Measurements from ENCODE around the gene HELLS. TPM values are rescaled to one million over a fixed set of nuclear protein-coding genes. Genes with fewer than 3 reads are reported as not detected.

The HELLS gene
- total RNA-seq = 1 to 10 TPM; 3.5 to 4.9 TPM

GRCh38 chr10:94545391-94546048 is at the start of gene HELLS:
HELLS (plus strand) TSS chr10:94545788; CDS start chr10:94545922, 134 bp downstream.
- no peak for TF ChIP-seq CTCF (IDR thresholded peaks at IDR 0.05)
- no peaks in the 10 kb centered on the region for H3K9me3 ChIP-seq
- peak; percentile 12 for DNase-seq (ENCODE audit: low spot score)

GRCh38 chr10:94496010-94496409 is 49.6 kb upstream of the HELLS start:
- H3K9me3 ChIP-seq = no peaks in the 10 kb centered on the region
- no peak overlapping the region for H3K27ac ChIP-seq
- no peaks in the 10 kb centered on the region for H3K36me3 ChIP-seq
- H3K4me3 ChIP-seq = no peak overlapping the region
- no peaks in the 10 kb centered on the region for H3K4me1 ChIP-seq (ENCODE audit: control insufficient read depth in 1 of 2, low read depth in 2 of 2)
- TF ChIP-seq CTCF (IDR thresholded peaks at IDR 0.05) = no peak
- DNase-seq (ENCODE audit: low spot score) (no peak), ATAC-seq (ENCODE audit: insufficient number of reproducible peaks, low FRiP score, low read depth) (no peak)
- no peaks in the 10 kb centered on the region for H3K27me3 ChIP-seq (replicated peaks; ENCODE audit: insufficient read depth)

More at GRCh38 chr10:94545391-94546048, at the start of gene HELLS:
- H3K4me3 ChIP-seq = peak within 1 kb of the TSS; percentile 82
- peaks cover 7 to 9% of the 10 kb centered on the region in 2 donors for H3K4me1 ChIP-seq (ENCODE audit: control insufficient read depth in 1 of 2, low read depth in 2 of 2)
- H3K27me3 ChIP-seq (replicated peaks; ENCODE audit: insufficient read depth) = no peaks in the 10 kb centered on the region
- H3K27ac ChIP-seq = peak within 1 kb of the TSS; percentile 49 to 71
- H3K36me3 ChIP-seq = no peaks in the 10 kb centered on the region
- ATAC-seq (ENCODE audit: insufficient number of reproducible peaks, low FRiP score, low read depth) = peak; percentile 59

- TF ChIP-seq CTCF (IDR thresholded peaks at IDR 0.05) = no peak
- Histone ChIP-seq H3K4me1 (ENCODE audit: control insufficient read depth in 1 of 2, low read depth in 2 of 2) (no peaks in the 10 kb centered on the region), H3K9me3 (no peaks in the 10 kb centered on the region), H3K27me3 (replicated peaks; ENCODE audit: insufficient read depth) (no peaks in the 10 kb centered on the region), H3K4me3 (no peak overlapping the region), H3K27ac (no peak overlapping the region), H3K36me3 (no peaks in the 10 kb centered on the region)
- ATAC-seq (ENCODE audit: insufficient number of reproducible peaks, low FRiP score, low read depth) (no peak), DNase-seq (ENCODE audit: low spot score) (no peak)
These were observed 48.9 kb upstream of the HELLS start for GRCh38 chr10:94496646-94497045.

GRCh38 chr10:94500063-94500462 is 45.5 kb upstream of the HELLS start:
- Histone ChIP-seq H3K9me3 (no peaks in the 10 kb centered on the region), H3K36me3 (no peaks in the 10 kb centered on the region), H3K27me3 (replicated peaks; ENCODE audit: insufficient read depth) (no peaks in the 10 kb centered on the region), H3K4me1 (ENCODE audit: control insufficient read depth in 1 of 2, low read depth in 2 of 2) (no peaks in the 10 kb centered on the region), H3K27ac (no peak overlapping the region), H3K4me3 (no peak overlapping the region)
- DNase-seq (ENCODE audit: low spot score) (no peak), ATAC-seq (ENCODE audit: insufficient number of reproducible peaks, low FRiP score, low read depth) (no peak)
- TF ChIP-seq CTCF (IDR thresholded peaks at IDR 0.05) = no peak

- no peak overlapping the region for H3K4me3 ChIP-seq
- DNase-seq (ENCODE audit: low spot score) = no peak
- H3K27ac ChIP-seq = no peak overlapping the region
- H3K36me3 ChIP-seq = peaks cover 4% of the 10 kb centered on the region
- H3K4me1 ChIP-seq (ENCODE audit: control insufficient read depth in 1 of 2, low read depth in 2 of 2) = no peaks in the 10 kb centered on the region
- no peaks in the 10 kb centered on the region for H3K27me3 ChIP-seq (replicated peaks; ENCODE audit: insufficient read depth)
- H3K9me3 ChIP-seq = no peaks in the 10 kb centered on the region
- TF ChIP-seq CTCF (IDR thresholded peaks at IDR 0.05) = no peak
- no peak for ATAC-seq (ENCODE audit: insufficient number of reproducible peaks, low FRiP score, low read depth)
These were observed 24.0 kb upstream of the HELLS start for GRCh38 chr10:94521276-94522250.
